ENCODE results near the gene DPEP2.
"Not testable (repeated sequence)": the region's sequence is repeated elsewhere in the genome, so short reads cannot be mapped to it uniquely, and the experiment has no call there.

DPEP2 gene

DNA sequence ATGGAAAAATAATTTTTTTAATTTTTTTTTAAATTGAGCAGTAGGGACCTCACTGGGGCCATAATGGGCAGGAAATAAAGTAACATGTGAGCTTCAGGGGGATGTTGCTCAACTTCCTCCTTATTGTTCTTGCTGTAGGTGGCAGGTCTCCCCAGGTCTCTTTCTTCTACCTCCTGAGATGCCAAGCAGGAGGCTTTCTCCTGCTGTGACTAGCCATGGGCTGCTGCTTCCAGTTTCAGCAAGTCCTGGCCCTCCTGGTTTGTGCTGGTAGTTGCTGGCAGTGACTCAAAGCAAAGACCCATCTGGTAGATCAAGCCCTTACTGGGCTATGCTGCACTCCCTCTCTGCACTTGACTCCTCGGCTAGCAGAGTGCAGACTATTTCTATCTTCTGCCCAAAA lies 14.2 kb upstream of the DPEP2 start:
- H4K20me1 ChIP-seq (ENCODE audit: insufficient read depth, low read length), result no peaks in the 10 kb centered on the region
- H3K4me3 ChIP-seq (ENCODE audit: low read depth, low read length, poor library complexity, severe bottlenecking), result no peak overlapping the region
- no peak overlapping the region for H2AFZ ChIP-seq (ENCODE audit: low read length)
- H3K9me2 ChIP-seq (ENCODE audit: low read depth, low read length), result no peaks in the 10 kb centered on the region
- H3K79me2 ChIP-seq (ENCODE audit: insufficient read depth, low read length), result no peaks in the 10 kb centered on the region
- H3F3A ChIP-seq (ENCODE audit: insufficient read depth, low read length), result no peaks in the 10 kb centered on the region
- H3K36me3 ChIP-seq (ENCODE audit: insufficient read depth, low read length), result no peaks in the 10 kb centered on the region
- no peak overlapping the region for H3K9ac ChIP-seq (ENCODE audit: low read length)
- no peaks in the 10 kb centered on the region for H3K9me3 ChIP-seq (ENCODE audit: low read length)
- TF ChIP-seq, protein P1, sequence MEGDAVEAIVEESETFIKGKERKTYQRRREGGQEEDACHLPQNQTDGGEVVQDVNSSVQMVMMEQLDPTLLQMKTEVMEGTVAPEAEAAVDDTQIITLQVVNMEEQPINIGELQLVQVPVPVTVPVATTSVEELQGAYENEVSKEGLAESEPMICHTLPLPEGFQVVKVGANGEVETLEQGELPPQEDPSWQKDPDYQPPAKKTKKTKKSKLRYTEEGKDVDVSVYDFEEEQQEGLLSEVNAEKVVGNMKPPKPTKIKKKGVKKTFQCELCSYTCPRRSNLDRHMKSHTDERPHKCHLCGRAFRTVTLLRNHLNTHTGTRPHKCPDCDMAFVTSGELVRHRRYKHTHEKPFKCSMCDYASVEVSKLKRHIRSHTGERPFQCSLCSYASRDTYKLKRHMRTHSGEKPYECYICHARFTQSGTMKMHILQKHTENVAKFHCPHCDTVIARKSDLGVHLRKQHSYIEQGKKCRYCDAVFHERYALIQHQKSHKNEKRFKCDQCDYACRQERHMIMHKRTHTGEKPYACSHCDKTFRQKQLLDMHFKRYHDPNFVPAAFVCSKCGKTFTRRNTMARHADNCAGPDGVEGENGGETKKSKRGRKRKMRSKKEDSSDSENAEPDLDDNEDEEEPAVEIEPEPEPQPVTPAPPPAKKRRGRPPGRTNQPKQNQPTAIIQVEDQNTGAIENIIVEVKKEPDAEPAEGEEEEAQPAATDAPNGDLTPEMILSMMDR (IDR thresholded peaks at IDR 0.05; ENCODE audit: low read length), result no peak
- no peak for TF ChIP-seq EZH2 (IDR thresholded peaks at IDR 0.05; ENCODE audit: borderline replicate concordance, low read length)
- H3K27ac ChIP-seq (ENCODE audit: low read depth, low read length, poor library complexity, severe bottlenecking), result no peak overlapping the region
- peaks cover 6% of the 10 kb centered on the region for H3K4me1 ChIP-seq (ENCODE audit: insufficient read depth, low read length, severe bottlenecking)
- H3K27me3 ChIP-seq (ENCODE audit: insufficient read depth, low read length), result no peaks in the 10 kb centered on the region
- no peak overlapping the region for H3K4me2 ChIP-seq (ENCODE audit: low read length)

DNA sequence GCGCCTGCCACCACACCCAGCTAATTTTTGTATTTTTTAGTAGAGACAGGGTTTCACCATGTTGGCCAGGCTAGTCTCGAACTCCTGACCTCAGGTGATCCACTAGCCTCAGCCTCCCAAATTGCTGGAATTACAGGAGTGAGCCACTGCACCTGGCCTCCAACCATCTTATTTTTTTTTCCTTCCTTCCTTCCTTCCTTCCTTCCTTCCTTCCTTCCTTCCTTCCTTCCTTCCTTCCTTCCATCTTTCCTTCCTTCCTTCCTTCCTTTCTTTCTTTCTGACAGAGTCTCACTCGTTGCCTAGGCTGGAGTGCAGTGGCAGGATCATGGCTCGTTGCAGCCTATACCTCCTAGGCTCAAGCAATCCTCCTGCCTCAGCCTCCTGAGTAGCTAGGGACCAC lies 10.6 kb upstream of the DPEP2 start:
- peaks cover 22% of the 10 kb centered on the region for H3K4me1 ChIP-seq (ENCODE audit: insufficient read depth, low read length, severe bottlenecking)
- H3K9me2 ChIP-seq (ENCODE audit: low read depth, low read length); H3K9me3 ChIP-seq (ENCODE audit: low read length); H3K79me2 ChIP-seq (ENCODE audit: insufficient read depth, low read length); H3K9ac ChIP-seq (ENCODE audit: low read length); H3F3A ChIP-seq (ENCODE audit: insufficient read depth, low read length); H3K4me2 ChIP-seq (ENCODE audit: low read length); H4K20me1 ChIP-seq (ENCODE audit: insufficient read depth, low read length); H3K27me3 ChIP-seq (ENCODE audit: insufficient read depth, low read length); H3K4me3 ChIP-seq (ENCODE audit: low read depth, low read length, poor library complexity, severe bottlenecking); H3K27ac ChIP-seq (ENCODE audit: low read depth, low read length, poor library complexity, severe bottlenecking); H3K36me3 ChIP-seq (ENCODE audit: insufficient read depth, low read length); H2AFZ ChIP-seq (ENCODE audit: low read length): not testable (repeated sequence)

DNA sequence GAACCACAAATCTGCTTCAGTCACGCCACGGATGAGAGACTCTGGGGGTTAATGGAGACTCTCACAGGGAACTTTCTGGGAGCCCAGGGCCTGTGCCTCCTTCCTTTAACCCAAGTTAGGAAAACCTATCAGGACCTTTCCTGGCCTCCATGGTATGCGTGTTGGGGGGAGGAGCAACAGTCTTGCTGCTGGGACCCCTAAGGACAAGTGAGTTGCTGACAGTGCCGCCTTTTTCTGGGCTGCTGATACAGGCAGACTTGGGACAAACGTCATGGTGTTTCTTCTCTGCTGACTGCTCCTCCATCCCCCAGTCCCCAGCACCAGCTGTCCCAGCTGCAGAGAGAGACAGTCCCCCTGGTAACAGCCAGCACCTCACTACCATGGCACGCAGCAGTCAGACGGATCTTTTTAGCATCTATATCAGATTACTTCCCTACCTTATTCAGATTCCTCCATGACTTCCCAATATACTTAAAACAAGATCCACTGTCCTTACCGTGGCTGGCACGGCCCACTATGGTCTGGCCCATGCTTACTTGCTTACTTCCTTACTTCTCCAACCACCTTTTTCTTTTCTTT lies 10.0 kb upstream of the DPEP2 start:
- Histone ChIP-seq H3K9ac (ENCODE audit: low read length) (no peak overlapping the region), H3F3A (ENCODE audit: insufficient read depth, low read length) (no peaks in the 10 kb centered on the region), H3K27ac (ENCODE audit: low read depth, low read length, poor library complexity, severe bottlenecking) (no peak overlapping the region), H3K4me3 (ENCODE audit: low read depth, low read length, poor library complexity, severe bottlenecking) (no peak overlapping the region), H3K4me1 (ENCODE audit: insufficient read depth, low read length, severe bottlenecking) (peaks cover 22% of the 10 kb centered on the region), H3K9me3 (ENCODE audit: low read length) (no peaks in the 10 kb centered on the region), H4K20me1 (ENCODE audit: insufficient read depth, low read length) (no peaks in the 10 kb centered on the region), H3K27me3 (ENCODE audit: insufficient read depth, low read length) (no peaks in the 10 kb centered on the region), H3K36me3 (ENCODE audit: insufficient read depth, low read length) (no peaks in the 10 kb centered on the region), H3K9me2 (ENCODE audit: low read depth, low read length) (no peaks in the 10 kb centered on the region), H2AFZ (ENCODE audit: low read length) (no peak overlapping the region), H3K79me2 (ENCODE audit: insufficient read depth, low read length) (no peaks in the 10 kb centered on the region), H3K4me2 (ENCODE audit: low read length) (no peak overlapping the region)
- TF ChIP-seq, protein P1 (IDR thresholded peaks at IDR 0.05; ENCODE audit: low read length), result no peak
- no peak for TF ChIP-seq EZH2 (IDR thresholded peaks at IDR 0.05; ENCODE audit: borderline replicate concordance, low read length)

- Histone ChIP-seq H3K79me2 (ENCODE audit: insufficient read depth, low read length) (no peaks in the 10 kb centered on the region), H4K20me1 (ENCODE audit: insufficient read depth, low read length) (no peaks in the 10 kb centered on the region), H3K4me2 (ENCODE audit: low read length) (peak overlapping the region; percentile 31; the same call in 1 of the 2 replicates), H3K27me3 (ENCODE audit: insufficient read depth, low read length) (no peaks in the 10 kb centered on the region), H3K4me1 (ENCODE audit: insufficient read depth, low read length, severe bottlenecking) (peaks cover 16% of the 10 kb centered on the region), H3K9ac (ENCODE audit: low read length) (peak overlapping the region; percentile 39; the same call in 1 of the 2 replicates), H3K9me2 (ENCODE audit: low read depth, low read length) (no peaks in the 10 kb centered on the region), H3K9me3 (ENCODE audit: low read length) (no peaks in the 10 kb centered on the region), H3K4me3 (ENCODE audit: low read depth, low read length, poor library complexity, severe bottlenecking) (no peak overlapping the region), H3K36me3 (ENCODE audit: insufficient read depth, low read length) (no peaks in the 10 kb centered on the region), H2AFZ (ENCODE audit: low read length) (peak overlapping the region; percentile 72), H3K27ac (ENCODE audit: low read depth, low read length, poor library complexity, severe bottlenecking) (peak overlapping the region; percentile 82), H3F3A (ENCODE audit: insufficient read depth, low read length) (no peaks in the 10 kb centered on the region)
- TF ChIP-seq EZH2 (IDR thresholded peaks at IDR 0.05; ENCODE audit: borderline replicate concordance, low read length), result no peak
- TF ChIP-seq, protein P1 (IDR thresholded peaks at IDR 0.05; ENCODE audit: low read length), result no peak
Measured at GRCh38 chr16:68005786-68006286, 6.6 kb upstream of the DPEP2 start.
